ENCODE measurements around the gene EFCAB9. TPM values are rescaled to one million over a fixed set of nuclear protein-coding genes. Genes with fewer than 3 reads are reported as not detected.

The EFCAB9 gene
- total and polyA plus RNA-seq, 11 donors, result not detected

DNA sequence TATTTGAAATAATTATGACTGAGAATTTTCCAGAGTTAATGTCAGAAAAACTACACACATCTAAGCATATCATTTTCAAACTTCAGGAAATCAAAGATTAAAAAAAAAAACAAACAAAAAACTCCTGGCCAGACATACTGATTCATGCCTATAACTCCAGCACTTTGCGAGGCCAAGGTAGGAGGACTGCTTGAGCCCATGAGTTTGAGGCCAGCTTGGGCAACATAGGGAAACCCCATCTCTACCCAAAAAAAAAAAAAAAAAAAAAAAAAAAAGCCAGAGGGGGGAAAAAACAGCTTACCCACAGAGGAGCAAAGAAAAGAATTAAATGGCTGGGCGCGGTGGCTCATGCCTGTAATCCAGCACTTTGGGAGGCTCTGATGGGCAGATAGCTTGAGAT, 22.4 kb downstream of the EFCAB9 start:
- H3K27me3 ChIP-seq, result no peaks in the 10 kb centered on the region
- no peaks in the 10 kb centered on the region for H3K4me1 ChIP-seq
- WGBS, 4 donors, result 80 to 98% (median 94%) methylated on average over 3 of the region's 3 CpGs
- TF ChIP-seq POLR2A (IDR thresholded peaks at IDR 0.05), result no peak
- TF ChIP-seq, protein P1, sequence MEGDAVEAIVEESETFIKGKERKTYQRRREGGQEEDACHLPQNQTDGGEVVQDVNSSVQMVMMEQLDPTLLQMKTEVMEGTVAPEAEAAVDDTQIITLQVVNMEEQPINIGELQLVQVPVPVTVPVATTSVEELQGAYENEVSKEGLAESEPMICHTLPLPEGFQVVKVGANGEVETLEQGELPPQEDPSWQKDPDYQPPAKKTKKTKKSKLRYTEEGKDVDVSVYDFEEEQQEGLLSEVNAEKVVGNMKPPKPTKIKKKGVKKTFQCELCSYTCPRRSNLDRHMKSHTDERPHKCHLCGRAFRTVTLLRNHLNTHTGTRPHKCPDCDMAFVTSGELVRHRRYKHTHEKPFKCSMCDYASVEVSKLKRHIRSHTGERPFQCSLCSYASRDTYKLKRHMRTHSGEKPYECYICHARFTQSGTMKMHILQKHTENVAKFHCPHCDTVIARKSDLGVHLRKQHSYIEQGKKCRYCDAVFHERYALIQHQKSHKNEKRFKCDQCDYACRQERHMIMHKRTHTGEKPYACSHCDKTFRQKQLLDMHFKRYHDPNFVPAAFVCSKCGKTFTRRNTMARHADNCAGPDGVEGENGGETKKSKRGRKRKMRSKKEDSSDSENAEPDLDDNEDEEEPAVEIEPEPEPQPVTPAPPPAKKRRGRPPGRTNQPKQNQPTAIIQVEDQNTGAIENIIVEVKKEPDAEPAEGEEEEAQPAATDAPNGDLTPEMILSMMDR (IDR thresholded peaks at IDR 0.05), result no peak
- intact Hi-C loops (cut with DNase I), result no loop called here
- no peak for DNase-seq
- no peak overlapping the region for H3K4me3 ChIP-seq
- peaks cover 0 to 49% (median 15%) of the 10 kb centered on the region in 9 donors for H3K36me3 ChIP-seq
- no peak for ATAC-seq
- H3K9me3 ChIP-seq, result peaks cover 0 to 19% (median 0%) of the 10 kb centered on the region in 12 donors
- no peak overlapping the region for H3K27ac ChIP-seq

DNA sequence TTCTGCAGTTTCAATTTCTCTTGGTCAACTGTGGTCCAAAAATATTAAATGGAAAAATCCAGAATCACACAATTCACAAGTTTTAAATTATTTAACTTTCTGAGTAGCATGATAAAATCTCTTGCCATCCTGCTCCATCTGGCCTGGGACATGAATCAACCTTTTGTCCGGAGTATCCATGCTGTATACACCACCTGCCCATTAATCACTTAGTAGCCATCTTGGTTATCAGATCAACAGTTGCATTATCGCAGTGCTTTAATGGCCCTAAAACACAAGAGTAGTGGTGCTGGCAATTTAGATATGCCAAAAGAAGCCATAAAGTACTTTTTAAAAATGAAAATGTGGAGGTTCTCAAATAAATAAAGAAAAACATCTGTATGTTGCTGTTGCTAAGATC, 25.3 kb downstream of the EFCAB9 start:
- H3K27ac ChIP-seq, result no peak overlapping the region
- 73 to 100% (median 98%) methylated on average over 2 of the region's 2 CpGs for WGBS, 4 donors

DNA sequence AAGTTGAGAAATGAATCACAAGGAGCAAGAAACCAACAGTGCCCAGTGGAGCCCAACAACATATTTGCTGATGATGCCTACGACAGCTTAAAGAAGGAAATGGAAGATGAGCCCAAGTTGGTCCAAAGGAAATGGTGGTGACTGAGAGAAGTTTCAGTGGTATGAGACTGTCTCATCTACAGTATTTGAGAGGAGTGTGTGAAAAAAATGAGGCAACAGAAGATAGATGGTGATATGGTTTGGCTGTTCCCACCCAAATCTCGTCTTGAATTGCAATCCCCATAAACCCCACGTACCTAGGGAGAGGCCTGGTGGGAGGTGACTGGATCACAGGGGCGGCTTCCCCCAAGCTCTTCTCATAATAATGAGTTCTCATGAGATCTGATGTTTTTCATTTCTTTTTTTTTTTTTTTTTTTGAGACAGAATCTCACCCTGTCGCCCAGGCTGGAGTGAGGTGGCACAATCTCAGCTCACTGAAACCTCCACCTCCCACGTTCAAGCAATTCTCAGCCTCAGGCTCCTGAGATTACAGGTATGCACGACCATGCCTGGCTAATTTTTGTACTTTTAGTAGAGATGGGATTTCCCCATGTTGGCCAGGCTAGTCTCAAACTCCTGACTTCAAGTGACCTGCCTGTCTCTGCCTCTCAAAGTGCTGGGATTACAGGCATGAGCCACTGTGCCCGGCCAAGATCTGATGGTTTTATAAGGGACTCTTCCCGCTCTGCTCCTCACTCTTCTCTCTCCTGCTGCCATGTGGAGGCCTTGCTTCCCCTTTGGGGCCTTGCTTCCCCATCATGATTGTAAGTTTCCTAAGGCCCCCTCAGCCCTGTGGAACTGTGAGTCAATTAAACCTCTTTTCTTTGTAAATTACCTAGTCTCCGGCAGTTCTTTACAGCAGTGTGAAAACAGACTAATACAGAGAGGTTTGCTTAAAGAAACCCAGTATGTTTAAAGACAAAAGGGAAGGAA, 30.2 kb downstream of the EFCAB9 start:
- intact Hi-C loops (cut with DNase I), result no loop called here
- no peaks in the 10 kb centered on the region for H3K4me1 ChIP-seq
- no peaks in the 10 kb centered on the region for H3K27me3 ChIP-seq
- ATAC-seq (no peak), DNase-seq (no peak)
- H3K9me3 ChIP-seq, result peaks cover 0 to 7% (median 0%) of the 10 kb centered on the region in 12 donors
- no peak overlapping the region for H3K4me3 ChIP-seq
- TF ChIP-seq POLR2A (IDR thresholded peaks at IDR 0.05), result no peak
- TF ChIP-seq, protein P1 (IDR thresholded peaks at IDR 0.05), result no peak
- WGBS, 4 donors, result 90 to 94% (median 94%) methylated on average over 10 of the region's 10 CpGs
- no peak overlapping the region for H3K27ac ChIP-seq
- H3K36me3 ChIP-seq, result peaks cover 0 to 42% (median 29%) of the 10 kb centered on the region in 9 donors

More for the DNA sequence above, 25.3 kb downstream of the EFCAB9 start:
- Histone ChIP-seq H3K9me3 (peaks cover 0 to 19% (median 0%) of the 10 kb centered on the region in 12 donors), H3K27me3 (no peaks in the 10 kb centered on the region), H3K4me1 (no peaks in the 10 kb centered on the region), H3K36me3 (peaks cover 0 to 34% (median 13%) of the 10 kb centered on the region in 9 donors), H3K4me3 (no peak overlapping the region)
- TF ChIP-seq POLR2A (IDR thresholded peaks at IDR 0.05), result no peak
- TF ChIP-seq, protein P1 (IDR thresholded peaks at IDR 0.05), result no peak
- DNase-seq (no peak), ATAC-seq (no peak)
- intact Hi-C loops (cut with DNase I), result no loop called here

DNA sequence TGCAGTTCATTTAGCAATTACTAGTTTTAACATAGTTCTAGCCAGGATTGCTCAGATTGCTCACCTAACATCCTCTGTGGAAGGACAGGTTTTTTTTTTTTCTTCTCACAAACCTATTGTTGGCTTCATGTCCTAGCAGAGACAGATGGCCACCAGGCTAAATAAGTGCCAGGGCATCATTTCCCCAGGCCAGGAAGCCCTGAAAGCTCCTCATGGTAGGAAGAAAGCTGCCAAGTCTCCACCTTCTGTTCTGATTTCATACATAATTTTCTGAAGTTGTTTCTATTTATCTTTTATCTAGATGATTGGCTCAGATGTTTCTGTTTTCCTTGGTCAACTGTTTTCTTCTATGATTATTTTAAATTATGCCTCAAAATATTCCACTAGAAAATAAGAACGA, 31.0 kb downstream of the EFCAB9 start:
- Histone ChIP-seq H3K27me3 (no peaks in the 10 kb centered on the region), H3K4me1 (no peaks in the 10 kb centered on the region), H3K9me3 (no peaks in the 10 kb centered on the region), H3K27ac (no peak overlapping the region), H3K36me3 (peaks cover 0 to 47% (median 24%) of the 10 kb centered on the region in 9 donors), H3K4me3 (no peak overlapping the region)
- no peak for TF ChIP-seq POLR2A (IDR thresholded peaks at IDR 0.05)
- ATAC-seq, result no peak
- no peak for DNase-seq
- 93 to 98% (median 95%) methylated on average over 1 of the region's 1 CpG for WGBS, 4 donors
- intact Hi-C loops (cut with DNase I), result no loop called here

Data from heart left ventricle (tissue), 16 donors.